HG02840 (cell line): ENCODE data around the gene DOCK10.

Source experiments
- ATAC-seq: cut with Tn5 transposase; IDR thresholded peaks from one replicate; pipeline ENCODE4 v1.9.1; 2021; ENCODE audit warnings: mild to moderate bottlenecking, moderate library complexity, moderate number of reproducible peaks; ENCODE audit not compliant: unreplicated experiment, low FRiP score

DOCK10 gene

DNA sequence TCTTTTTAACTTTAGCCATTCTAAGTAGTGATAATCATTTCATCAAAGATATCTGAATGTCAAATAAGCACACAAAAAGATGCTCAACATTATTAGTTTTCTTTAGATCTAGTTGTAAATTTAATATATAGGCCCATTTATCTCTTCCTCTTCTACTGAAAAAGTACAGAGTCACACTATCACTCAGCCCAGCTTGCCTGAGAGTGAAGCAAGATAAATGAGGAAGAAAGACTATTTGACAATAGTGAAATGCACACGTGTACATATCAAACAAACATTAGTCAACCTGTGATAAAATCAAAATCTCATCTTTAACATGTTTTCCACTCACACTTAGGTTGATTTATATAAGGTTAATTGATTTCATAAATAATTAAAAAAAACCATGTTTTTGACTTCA lies 242.6 kb downstream of the DOCK10 start:
- no peak for ATAC-seq

- ATAC-seq = no peak
Observed at GRCh38 chr2:224798180-224798579, 244.1 kb downstream of the DOCK10 start.

GRCh38 chr2:224796695-224797305 lies 245.5 kb downstream of the DOCK10 start:
- ATAC-seq = no peak

DNA sequence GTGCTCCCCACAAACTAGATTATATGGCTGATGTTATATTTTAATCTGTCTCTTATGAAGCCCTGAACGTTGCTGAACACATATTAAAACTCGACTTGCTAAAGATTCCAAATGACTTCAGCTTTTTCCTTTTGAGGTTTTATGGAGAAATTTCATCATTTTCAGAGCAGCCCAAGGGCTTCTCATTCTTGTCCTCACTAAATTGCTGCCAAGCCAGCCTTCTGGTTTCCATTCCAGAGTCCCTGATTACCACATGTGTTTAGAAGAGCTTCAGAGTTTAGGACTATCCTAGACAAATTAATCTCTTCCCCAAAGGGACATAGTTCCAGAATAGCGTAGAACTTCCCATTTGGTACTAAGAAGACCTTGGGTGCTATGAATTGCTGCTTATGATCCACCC lies 248.3 kb downstream of the DOCK10 start:
- no peak for ATAC-seq

DNA sequence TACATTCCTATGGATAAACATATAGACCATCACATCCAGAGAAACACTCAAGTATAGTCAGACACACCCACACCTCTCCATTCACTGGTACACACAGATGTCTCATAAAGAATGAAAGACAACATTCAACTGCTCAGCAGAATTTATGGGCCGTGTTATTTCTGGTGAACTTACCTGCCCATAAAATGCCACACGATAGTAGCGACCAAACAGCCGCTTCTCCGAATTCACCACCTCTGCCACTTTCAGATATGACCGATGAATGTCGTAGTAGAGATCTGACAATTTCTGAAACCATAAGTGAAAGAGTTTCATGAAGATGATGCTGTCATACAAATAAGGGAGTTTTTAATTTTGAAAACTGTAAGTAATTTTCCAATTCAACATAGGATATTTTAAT lies 255.4 kb downstream of the DOCK10 start:
- no peak for ATAC-seq

- ATAC-seq = no peak
Observed at GRCh38 chr2:224781400-224781799, 260.9 kb downstream of the DOCK10 start.

GRCh38 chr2:224780823-224781222 lies 261.4 kb downstream of the DOCK10 start:
- no peak for ATAC-seq

GRCh38 chr2:224780106-224780505 lies 262.2 kb downstream of the DOCK10 start:
- no peak for ATAC-seq

DNA sequence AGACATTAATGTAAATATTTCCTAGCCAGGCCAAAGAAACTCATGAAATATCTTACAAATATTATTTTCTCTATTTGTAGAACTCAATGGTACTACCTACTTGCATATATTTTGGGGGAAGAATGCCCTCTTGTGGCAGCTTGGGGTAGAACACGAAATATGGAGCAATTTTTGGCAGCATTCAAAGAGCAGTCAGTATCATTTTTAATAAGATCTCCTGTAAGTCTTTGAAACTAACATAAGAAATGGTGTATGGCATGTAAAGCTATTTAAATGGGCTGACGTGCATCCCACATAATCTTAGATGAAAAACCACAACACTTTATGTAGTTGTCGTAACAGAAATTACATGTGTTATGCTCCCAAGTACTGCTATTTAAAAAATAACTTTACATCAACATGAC lies 263.8 kb downstream of the DOCK10 start:
- no peak for ATAC-seq

- no peak for ATAC-seq
Observed at GRCh38 chr2:224777559-224777930, 264.7 kb downstream of the DOCK10 start.

- ATAC-seq = no peak
Observed at GRCh38 chr2:224776795-224777558, 265.3 kb downstream of the DOCK10 start.

- ATAC-seq = no peak
Observed at GRCh38 chr2:224775647-224776046, 266.6 kb downstream of the DOCK10 start.

DNA sequence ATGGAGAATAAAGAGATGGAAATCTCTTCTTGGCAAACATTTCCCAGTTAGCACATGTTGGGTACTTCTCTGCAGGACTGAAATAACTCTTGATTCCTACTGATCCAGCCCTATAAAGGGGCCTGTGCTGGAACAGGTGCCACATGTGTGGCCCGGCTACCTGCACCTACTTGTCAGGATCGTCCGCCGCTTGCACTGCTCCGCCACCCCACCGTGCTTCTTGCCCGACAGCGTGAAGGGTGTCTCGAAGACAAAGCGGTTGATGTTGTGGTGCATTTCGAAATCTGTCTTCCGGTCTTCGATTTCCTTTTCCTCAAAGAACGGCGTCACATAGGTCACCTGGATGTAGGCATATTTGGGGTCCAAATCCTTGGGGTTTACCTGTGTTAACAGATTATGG lies 267.5 kb downstream of the DOCK10 start:
- no peak for ATAC-seq

- ATAC-seq = no peak
Observed at GRCh38 chr2:224772494-224772893, 269.8 kb downstream of the DOCK10 start.

- ATAC-seq = no peak
Observed at GRCh38 chr2:224769489-224769888, 272.8 kb downstream of the DOCK10 start.

DNA sequence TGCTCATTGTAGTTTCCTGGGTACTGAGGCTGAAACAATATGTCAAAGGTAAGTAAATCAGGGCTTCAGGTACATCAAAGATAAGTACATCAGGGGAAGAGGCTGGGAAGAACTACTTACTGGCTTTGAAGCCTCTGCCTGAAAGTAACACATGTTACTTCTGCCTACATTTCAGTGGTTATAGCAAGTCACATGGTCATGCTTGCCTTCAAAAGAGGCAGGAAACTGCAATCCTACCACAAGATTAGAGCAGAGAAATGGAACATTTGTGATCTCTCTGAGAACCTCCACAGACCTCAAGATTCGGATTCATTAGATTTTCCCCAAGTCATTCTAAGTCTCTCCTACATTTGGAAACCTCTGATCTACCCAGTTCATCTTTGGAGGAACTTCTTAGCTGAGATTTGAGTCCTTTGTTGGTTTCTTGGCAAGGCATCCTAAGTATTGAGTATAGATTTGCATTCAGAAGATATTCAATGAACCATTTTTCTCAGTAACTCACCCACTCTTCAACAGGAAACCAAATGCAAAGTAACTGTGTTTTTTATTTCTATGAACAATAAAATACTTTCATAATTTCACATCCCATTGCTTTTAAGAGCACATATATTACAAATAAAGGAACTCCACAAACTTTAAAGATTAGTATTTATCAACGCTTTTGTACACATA lies 277.6 kb downstream of the DOCK10 start:
- no peak for ATAC-seq

GRCh38 chr2:224757934-224758548 lies 284.2 kb downstream of the DOCK10 start:
- no peak for ATAC-seq

DNA sequence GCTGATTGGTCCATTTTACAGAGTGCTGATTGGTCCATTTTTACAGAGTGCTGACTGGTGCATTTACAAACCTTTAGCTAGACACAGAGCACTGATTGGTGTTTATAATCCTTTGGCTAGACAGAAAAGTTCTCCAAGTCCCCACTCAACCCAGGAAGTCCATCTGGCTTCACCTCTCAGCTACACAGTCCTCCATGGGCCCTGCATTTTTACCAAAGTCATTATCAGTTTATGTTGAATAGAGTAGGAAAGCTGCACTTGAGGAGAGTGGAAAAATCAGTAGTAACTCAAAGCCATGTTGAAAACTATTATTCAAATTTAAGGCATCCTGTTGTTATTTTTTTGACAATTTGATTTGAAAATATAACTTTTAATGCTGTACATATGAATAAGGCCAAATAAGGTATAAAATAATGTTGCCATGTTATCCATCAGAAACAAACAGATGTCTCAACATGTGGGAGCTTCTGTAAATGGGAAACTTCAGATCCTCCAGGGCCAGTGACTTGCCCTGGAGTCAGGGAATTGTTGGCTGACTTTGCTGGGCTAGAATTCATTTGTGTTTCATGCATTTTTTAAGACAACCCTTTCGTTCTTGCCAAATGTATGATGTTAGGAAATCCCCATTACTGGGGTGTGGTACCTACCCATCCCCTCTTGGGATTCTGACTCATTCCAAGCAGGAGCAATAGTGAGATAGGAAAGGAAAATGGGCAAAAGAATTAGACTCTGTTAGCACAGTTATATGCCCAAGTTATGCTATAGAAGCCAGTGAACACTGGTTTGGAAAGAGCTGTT lies 288.3 kb downstream of the DOCK10 start:
- no peak for ATAC-seq

GRCh38 chr2:224751996-224752698 lies 290.1 kb downstream of the DOCK10 start:
- ATAC-seq = no peak

GRCh38 chr2:224749136-224749535 lies 293.1 kb downstream of the DOCK10 start:
- no peak for ATAC-seq
